NCI-H187 treated with DMSO at 0.1 percent for 48 hours (cell line): Measurements from ENCODE around the gene IMMP2L.

Experiments used
- DNase-seq: peaks from one replicate; lab custom pipeline; 2025; lab: John Stamatoyannopoulos, UW

IMMP2L gene

DNA sequence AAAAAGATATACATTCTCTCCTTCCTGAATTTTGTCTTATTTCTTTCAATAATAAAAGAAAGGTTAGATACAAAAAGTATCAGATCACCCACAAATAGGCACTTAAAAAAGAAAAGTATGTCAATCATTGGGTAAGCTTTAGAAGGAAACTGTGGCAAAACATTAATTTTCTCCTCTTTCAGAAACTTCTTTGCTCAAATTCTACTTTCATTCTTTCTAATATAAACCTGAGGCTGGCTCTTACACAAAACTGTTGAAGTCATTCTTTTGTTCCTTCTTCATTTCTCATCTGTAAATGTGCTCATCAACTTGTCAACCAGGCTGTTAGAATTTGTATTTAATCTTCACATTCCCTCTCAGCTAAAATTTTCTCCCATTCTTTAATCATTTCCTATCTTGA is 346.7 kb downstream of the IMMP2L start:
- DNase-seq: no peak

DNA sequence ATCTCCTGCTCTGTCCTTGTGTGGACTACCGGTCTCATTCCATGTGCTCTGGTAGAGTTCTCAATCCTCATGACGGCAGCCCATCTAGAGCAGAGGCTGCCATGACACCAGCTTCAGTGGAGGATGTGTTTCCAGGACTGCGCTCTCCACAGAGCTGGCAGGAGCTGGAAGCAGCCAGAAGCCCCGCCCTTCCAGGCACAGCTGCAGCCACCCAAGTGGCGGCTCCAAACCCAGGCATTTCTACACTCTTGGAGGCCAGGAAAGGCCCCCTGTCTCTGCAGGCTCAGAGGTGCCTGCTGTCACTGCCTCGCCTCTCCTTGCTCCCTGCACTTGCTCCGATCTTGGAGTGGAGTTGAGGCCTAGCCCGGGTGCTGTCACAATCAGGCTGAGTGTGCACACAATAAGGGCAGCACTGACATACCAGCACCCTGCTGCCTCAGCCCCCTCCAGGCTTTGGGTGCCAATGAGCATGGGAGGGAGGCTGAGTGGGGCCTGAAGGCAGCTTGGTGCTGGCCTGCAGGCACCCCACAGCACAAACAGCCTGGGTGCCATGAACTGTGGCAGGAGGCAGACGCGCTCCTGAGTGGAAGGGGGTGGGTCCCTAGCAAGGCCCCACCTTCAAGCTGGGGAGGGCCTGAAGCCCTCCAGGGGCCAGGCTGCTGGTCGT is 349.3 kb downstream of the IMMP2L start:
- no peak for DNase-seq

DNA sequence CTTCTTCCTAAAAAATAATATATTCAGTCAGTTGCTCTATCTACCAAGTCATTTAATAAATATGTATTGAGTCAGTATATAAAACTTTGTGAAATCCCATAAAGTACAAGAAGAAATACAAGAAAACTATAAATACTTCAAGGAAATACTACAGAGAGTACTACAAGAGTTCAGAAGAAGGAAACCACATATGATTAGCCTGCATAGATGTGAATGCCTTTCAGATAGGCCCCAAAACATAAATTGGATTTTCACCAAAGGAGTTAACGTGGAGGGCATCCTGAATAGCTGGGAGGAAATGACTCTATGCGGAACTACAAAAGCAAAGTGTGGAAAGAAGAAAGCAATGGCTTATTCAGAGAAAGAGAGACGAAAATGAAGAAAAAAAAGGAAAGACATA is 351.3 kb downstream of the IMMP2L start:
- no peak for DNase-seq

DNA sequence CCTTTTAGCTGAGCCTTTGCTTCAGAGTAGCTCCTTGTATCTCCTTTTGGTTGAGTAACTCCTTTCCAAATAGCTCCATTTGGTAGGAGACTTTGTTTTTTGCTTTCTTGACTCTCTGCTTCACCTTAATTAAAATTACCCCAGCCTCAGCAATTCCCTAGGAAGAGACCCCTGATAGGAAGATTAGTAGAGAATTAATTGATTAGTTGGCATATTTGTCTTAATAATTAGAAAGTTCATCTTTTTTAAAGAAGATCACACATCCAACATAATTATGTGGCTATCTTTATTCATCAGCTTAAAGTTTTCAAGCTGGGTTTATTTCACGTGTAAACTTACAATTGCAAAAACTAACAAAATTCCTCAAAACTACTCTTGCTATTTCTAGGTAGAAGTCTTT is 352.2 kb downstream of the IMMP2L start:
- no peak for DNase-seq

DNA sequence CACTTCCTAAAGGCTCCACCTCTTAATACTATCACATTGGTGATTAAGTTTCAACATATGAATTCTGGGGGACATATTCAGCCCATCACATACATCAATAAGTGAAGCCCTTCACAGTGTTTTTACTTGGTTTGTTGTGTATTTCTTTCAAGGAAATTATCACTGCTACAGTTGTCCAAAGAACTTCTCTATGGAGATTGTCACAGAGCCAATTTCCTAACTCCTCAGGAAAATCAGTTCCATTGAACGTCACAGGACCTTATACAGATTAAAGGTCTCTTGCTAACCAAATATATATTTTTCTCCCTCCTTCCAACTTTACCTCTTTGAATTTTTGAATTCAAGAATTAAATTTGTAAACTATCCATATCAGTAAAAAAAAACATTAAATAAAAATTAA is 357.0 kb downstream of the IMMP2L start:
- DNase-seq: no peak

- DNase-seq: no peak
These were observed 360.0 kb downstream of the IMMP2L start for GRCh38 chr7:111202321-111202720.

DNA sequence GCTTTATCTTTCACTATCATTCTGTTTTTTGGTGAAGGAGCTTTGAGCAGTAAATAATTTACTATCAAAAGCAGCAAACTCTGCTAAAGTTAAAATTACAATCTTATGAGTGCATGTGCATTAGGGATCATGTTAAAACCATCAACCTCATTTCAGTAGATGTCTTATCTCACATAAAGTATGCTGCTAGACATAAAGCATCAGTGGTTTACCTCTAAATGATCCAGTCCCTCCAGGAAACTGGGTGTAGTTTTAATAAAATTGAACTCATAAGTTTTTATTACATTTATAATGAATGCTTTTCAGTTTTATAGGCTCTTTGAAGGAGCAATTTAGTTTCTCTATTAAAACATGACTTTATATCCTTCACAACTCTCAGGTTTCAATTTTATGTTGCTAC is 362.6 kb downstream of the IMMP2L start:
- DNase-seq: no peak

DNA sequence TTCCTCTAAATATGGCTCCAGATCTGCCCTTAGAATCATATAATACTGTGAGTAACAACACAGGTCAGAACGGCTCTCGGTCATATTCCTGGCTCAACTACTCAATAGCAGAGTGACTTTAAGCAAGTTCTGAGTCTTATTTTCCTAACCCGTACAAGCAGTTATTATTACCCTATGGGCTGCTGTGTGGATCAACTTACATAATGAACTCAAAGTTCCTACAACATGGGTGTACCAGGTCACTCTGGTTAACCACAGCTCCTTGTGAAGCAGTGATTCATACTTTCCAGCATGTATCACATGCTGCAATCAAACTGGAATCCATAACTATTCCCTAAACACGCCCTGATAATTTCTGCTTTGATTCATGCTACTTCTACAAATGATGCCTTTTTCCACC is 364.0 kb downstream of the IMMP2L start:
- no peak for DNase-seq

- DNase-seq: no peak
These were observed 365.6 kb downstream of the IMMP2L start for GRCh38 chr7:111196655-111197054.

DNA sequence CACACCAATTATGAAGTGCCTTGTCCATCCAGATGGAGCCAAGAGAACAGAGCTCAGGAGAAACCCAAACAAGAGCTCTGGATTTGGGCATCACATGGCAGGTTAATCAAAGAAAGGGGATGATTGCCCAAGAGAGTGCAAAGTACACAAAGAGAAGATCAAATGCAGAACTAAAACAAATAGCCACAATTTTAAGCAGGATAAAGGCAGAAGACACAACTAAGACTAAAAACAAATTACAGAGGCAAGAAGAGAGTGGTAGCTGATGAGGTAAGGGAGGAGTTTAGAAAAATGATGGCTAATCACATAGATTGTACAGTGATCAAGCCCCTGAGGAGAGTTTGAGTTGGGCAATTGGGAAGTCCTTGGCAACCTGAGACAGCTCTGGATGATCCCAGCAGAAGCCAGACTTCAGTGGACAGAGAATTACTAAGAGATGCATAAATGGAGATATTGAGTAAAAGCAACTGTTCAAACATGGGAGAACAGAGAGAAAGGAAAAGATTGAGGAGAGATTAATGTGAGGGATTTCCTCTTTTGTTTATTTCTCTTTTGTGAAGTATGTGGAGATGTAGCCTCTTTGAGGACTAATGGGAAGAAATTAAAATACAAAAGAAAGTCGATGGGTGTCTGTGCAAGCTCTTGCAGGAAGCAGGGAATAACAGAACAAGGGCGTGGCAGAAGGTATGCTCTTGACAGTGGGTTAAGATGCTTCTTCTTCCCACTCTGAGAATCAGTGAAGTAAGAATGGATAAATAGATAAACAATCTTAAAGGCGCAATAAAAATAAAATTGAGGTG is 369.5 kb downstream of the IMMP2L start:
- DNase-seq: no peak

DNA sequence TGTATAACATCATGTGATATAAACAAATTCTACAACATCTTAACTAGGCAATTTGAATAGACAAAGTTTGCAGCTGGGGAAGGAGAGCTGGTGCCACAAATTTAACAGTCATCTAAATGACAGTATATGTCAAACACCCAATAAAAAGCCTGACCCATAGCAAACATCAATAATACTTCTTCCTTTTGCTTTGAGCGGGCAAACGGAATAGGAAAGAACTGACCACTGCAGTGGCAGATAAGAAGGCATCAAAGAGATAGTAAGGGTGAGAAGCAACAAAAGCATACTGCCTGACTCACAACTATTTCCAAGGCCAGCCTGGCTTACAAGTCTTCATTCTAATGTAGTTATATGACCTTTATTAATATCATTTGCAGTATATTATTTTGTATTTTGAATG is 371.5 kb downstream of the IMMP2L start:
- DNase-seq: no peak

DNA sequence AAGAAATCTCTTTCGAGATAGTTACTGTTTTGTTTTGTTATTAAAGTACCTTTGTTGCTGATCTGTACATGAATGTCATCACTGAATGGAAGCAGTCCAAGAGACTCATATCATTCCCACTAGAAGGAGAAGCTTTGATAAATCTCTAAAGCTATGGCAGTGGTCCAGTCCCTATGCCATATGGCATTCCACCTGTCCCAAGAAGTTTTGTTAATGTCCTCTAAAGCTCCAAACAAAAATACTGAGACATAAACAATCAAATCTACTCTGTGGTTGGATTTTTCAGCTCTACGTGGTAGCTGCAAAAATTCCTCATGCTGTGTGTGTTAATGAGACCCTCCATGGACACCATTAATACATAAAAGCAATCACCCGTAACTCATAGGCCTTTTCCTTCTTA is 377.3 kb downstream of the IMMP2L start:
- DNase-seq: no peak

DNA sequence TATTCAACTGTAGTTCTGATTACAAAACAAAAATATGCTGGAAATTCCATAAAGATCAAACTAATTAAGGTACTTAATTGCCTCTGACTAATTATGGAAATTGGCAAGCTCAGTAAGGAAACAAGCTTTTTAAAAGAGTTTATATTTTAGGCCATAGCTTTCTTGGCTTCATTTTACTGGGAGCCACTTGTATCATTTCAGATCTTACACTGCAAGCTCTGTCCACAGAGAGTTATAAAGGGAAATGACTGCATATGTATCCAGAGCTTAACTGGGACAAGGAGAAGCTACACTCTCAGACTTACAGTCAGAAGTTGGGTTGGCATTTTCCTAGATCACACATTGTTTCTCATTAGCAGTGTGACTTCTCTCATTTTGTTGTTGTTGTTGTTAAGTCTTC is 379.0 kb downstream of the IMMP2L start:
- DNase-seq: no peak

GRCh38 chr7:111180338-111180737 is 382.0 kb downstream of the IMMP2L start:
- DNase-seq: no peak

DNA sequence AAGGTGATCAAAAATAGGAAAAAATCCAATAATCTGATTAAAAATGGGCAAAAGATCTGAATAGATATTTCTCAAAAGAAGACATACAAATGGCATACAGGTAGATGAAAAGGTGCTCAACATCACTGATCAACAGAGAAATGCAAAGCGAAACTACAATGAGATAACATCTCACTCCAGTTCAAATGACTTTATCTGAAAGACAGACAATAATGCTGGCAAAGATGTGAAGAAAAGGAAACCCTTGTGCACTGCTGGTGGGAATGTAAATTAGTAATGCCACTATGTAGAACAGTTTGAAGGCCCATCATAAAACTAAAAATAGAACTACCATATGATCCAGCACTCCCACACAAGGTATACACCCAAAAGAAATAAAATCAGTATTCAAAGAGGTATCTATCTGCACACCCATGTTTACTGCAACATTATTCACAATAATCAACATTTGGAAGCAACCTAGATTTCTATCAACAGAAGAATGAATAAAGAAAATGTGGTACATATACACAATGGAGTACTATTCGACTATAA is 386.3 kb downstream of the IMMP2L start:
- DNase-seq: no peak

GRCh38 chr7:111174510-111174909 is 387.8 kb downstream of the IMMP2L start:
- DNase-seq: no peak

- DNase-seq: no peak
These were observed 388.3 kb downstream of the IMMP2L start for GRCh38 chr7:111173990-111174389.

GRCh38 chr7:111173528-111173927 is 388.8 kb downstream of the IMMP2L start:
- DNase-seq: no peak

- no peak for DNase-seq
These were observed 389.6 kb downstream of the IMMP2L start for GRCh38 chr7:111172564-111173257.

GRCh38 chr7:111168182-111168581 is 394.1 kb downstream of the IMMP2L start:
- DNase-seq: peak; percentile 50

- no peak for DNase-seq
These were observed 397.9 kb downstream of the IMMP2L start for GRCh38 chr7:111164442-111164841.

DNA sequence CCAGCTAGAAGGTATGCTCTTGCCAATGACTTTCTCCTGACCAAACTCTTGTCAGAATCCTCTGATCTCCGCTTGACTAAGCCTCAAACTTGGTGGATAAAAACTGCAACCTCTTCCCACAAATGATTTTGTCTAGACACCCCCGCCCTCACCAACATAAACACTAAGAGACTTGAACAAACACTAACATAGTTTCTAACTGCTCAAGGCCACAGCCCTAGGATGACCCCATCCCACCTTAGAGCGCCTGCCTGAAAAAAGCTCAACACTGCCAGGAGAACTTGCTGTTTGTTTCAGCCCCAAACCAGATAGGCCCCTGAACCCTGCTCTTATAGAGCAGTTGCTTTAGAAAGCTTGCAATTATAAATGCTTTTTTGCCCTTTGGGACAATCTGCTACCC is 399.6 kb downstream of the IMMP2L start:
- DNase-seq: no peak

DNA sequence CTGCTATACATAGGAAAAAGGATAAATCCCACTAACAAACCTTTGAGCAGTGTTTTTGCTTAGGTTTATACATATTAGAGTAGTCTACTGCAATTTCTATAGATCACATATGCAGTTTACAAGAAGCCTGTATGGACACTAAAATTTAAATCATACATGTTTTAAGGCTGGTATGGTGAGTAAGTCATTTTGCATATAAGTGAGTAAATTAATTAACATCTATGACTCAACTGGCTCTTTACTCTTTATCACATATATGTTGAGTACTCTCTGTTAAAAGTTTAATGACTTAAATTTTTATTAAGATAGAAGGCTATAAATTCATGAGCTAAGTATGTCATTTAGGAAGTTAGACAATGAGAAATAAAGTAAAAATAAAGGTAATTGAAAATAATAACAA is 402.0 kb downstream of the IMMP2L start:
- DNase-seq: no peak
